GM21526 (cell line): ENCODE results near the gene SLC16A3.

Source experiments
- ATAC-seq: cut with Tn5 transposase; IDR thresholded peaks from one replicate; pipeline ENCODE4 v1.9.1; 2021; ENCODE audit warnings: moderate library complexity; ENCODE audit not compliant: unreplicated experiment, low FRiP score

The SLC16A3 gene

GRCh38 chr17:82235056-82235774, 6.4 kb downstream of the SLC16A3 start:
- no peak for ATAC-seq

- ATAC-seq = no peak
Observed at GRCh38 chr17:82235775-82236141, 6.9 kb downstream of the SLC16A3 start.

- ATAC-seq = no peak
Observed at GRCh38 chr17:82236142-82236971, 7.5 kb downstream of the SLC16A3 start.

- no peak for ATAC-seq
Observed at GRCh38 chr17:82237083-82237745, 8.4 kb downstream of the SLC16A3 start.

DNA sequence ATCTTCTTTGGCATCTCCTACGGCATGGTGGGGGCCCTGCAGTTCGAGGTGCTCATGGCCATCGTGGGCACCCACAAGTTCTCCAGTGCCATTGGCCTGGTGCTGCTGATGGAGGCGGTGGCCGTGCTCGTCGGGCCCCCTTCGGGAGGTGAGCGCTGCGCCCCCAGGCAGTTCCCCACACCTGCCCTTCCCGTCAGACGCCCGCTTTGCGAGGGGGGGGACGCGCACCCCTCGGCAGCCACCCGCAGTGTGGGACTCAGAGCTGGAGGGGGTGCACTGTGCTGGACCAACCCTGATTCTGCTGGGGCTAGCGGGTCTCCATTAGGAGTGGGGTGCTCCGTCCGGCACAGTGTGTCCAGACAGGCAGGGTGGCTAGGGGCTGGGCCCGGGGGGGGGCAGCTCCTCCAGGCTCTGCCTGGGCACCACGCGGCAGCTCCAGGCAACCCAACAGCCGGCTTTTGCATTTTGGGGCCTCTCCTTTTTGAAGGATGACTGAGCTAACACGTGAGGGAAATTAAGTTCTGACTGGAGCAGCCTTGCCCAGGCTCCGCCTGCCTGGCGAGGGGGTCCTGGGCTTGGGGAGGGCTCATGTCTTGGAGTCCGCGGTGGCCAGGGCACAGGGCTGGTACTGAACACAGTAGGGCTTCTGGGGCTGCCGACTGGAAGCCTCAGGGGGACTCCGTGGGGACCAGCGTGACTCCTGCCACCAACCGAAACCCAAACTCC, 9.1 kb downstream of the SLC16A3 start:
- no peak for ATAC-seq

DNA sequence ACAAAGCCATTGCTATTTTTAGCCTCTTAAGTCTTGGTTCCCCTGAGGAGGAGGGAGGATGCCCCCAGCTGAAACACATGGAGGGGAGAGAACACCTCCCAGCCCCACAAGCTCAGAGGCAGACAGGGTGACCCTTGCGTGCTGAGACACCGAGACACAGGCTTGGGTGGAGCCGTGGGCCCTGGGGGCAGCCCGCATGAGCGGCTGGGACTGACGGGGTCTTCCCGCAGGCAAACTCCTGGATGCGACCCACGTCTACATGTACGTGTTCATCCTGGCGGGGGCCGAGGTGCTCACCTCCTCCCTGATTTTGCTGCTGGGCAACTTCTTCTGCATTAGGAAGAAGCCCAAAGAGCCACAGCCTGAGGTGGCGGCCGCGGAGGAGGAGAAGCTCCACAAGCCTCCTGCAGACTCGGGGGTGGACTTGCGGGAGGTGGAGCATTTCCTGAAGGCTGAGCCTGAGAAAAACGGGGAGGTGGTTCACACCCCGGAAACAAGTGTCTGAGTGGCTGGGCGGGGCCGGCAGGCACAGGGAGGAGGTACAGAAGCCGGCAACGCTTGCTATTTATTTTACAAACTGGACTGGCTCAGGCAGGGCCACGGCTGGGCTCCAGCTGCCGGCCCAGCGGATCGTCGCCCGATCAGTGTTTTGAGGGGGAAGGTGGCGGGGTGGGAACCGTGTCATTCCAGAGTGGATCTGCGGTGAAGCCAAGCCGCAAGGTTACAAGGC, 9.8 kb downstream of the SLC16A3 start:
- no peak for ATAC-seq

- ATAC-seq = no peak
Observed at GRCh38 chr17:82239401-82239925, 10.6 kb downstream of the SLC16A3 start.

- no peak for ATAC-seq
Observed at GRCh38 chr17:82239926-82240505, 11.2 kb downstream of the SLC16A3 start.

DNA sequence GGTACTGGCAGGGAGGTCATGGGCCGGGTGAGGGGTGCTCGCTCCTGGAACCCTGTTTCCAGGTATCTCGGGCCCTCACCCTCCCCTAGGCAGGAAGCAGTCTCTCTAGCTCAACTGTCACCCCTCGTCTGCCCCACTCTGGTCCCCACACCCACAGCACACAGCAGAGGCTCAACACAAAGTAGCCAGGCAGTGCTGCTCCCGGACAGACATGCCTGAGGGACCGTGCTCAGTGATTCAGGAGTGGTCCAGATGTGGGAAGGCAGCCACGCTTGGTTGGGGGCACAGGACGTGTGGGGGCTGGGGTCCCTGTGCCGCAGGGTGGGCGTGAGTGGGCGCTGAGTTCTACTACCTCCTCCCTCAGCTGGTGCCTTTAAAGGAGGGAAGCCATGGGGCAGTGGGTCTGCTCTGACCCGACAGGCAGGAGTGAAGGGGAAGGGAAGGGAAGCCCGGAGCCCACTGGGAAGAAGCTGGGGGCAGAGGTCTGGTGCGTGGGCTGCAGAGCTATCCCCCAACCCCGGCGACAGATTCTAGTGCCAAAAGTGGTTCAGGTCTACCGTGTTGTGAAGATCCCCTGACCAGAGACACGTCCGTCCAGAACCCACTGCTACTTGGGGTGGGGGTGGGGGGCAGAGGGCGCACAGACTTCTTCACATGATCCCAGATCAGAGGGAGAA, 11.8 kb downstream of the SLC16A3 start:
- no peak for ATAC-seq

GRCh38 chr17:82241183-82241925, 12.5 kb downstream of the SLC16A3 start:
- no peak for ATAC-seq

GRCh38 chr17:82241926-82242697, 13.3 kb downstream of the SLC16A3 start:
- no peak for ATAC-seq

DNA sequence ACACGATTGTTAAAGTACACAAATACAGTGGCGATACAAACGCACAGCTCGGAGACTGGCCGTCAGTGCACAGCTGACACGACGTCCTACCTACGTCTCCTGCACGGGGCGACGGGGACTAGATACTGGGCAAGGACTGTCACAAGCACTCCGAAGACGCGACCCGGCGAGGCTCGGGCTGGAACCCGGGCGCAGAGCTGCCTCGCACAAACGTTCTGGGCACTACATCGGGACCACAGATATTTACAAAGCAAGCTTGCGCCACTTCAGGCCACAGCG, 13.8 kb downstream of the SLC16A3 start:
- ATAC-seq = no peak

GRCh38 chr17:82242977-82243647, 14.3 kb downstream of the SLC16A3 start:
- ATAC-seq = no peak

DNA sequence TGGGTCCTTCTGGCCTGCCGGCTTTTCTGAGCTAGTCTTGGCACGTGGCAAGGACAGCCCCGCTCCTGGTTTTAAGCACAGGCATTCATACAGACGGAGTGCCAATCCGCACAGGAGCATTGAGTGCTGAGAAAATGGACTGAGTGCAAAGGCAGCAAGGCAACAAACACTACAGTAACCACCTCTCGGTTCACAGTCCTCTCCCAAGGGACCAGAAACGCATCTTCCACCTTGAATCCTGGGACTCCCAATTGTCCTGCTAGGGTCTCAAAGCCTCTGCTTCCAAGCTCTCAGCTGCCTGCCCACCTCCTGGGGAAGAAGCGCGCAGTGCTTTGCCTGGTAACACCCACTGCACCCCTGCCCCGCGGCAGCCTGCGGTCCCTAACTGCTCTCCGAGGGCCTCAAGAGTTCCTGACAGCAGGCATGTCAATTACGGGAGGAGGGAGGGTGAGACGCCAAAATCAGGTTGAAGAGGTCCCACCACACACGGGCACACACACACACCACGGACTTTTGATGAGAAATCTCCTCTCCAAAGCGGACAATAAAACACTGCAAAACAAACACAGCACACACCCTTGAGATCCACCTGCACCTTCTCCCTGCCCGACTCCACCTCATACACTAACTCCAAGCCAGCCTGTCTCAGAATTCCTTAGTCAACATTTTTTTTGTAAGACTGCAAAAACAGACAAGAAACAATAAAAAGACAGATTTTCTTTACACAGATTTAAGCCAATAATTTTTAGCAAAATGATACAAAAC, 15.0 kb downstream of the SLC16A3 start:
- ATAC-seq = no peak

DNA sequence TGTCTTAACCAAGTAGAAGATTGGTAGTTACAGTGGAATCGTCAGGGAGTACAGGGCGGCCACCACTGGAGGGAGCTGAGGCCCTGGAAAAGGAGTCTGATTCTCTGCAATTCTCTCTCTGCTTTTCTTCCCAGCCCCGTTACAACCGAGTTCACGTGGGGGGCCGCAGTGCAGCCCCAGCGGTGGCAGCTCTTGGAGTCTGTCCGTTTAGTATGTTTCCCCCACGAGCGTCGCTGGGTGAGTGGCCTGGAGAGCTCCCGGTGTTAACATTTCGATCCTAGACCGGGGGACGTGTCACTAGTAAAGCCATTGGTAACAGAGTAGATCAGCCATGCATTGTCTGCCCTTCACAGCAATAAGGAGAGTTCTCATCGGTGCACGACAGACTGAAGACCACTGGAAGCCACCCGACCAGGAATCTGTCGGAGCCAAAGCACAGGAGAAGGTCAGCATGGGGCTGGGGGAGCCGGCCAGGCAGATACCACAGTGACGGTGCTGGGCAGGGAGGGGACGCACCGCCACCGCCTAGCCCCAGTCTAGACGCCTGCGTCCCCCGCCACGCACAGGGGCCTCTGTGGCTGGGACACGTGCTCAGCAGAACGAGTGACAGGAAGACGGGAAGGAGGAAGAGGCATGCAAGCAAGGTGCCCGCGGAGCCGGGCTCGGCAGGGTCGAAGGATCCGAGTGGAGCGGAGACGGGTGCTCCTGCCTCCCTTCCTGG, 15.7 kb downstream of the SLC16A3 start:
- no peak for ATAC-seq
